HUDEP-2 (cell line): ENCODE results near the gene SCD5.

Experiments used
- DNase-seq, 76 experiments: peaks; one replicate each; lab custom pipeline; 2025; ENCODE audit not compliant: unreplicated experiment in 76 of 76; lab: John Stamatoyannopoulos, UW

The SCD5 gene

GRCh38 chr4:82774711-82775171, 23.9 kb downstream of the SCD5 start:
- no peak for DNase-seq

GRCh38 chr4:82773057-82773456, 25.5 kb downstream of the SCD5 start:
- DNase-seq = no peak

- no peak for DNase-seq
These were observed 28.0 kb downstream of the SCD5 start for GRCh38 chr4:82770607-82771006.

- DNase-seq = no peak
These were observed 33.5 kb downstream of the SCD5 start for GRCh38 chr4:82765134-82765533.

DNA sequence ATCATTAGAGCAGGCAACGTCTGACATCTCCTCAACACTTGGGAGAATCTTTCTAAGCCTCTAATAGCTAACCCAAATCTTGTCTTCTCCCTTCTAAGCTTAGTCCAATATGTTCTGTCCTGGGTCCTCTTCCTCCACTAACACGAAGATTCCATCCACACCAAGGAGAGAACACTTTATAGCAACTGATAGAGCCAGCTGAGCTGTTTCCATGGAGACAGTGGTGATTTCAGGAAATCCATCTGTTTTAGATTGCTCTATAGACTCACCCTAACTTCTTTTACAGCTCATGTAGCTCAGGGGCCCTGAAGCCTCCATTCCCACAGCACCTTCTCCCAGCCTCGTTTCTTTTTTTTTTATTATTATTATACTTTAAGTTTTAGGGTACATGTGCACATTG, 37.4 kb downstream of the SCD5 start:
- no peak for DNase-seq

DNA sequence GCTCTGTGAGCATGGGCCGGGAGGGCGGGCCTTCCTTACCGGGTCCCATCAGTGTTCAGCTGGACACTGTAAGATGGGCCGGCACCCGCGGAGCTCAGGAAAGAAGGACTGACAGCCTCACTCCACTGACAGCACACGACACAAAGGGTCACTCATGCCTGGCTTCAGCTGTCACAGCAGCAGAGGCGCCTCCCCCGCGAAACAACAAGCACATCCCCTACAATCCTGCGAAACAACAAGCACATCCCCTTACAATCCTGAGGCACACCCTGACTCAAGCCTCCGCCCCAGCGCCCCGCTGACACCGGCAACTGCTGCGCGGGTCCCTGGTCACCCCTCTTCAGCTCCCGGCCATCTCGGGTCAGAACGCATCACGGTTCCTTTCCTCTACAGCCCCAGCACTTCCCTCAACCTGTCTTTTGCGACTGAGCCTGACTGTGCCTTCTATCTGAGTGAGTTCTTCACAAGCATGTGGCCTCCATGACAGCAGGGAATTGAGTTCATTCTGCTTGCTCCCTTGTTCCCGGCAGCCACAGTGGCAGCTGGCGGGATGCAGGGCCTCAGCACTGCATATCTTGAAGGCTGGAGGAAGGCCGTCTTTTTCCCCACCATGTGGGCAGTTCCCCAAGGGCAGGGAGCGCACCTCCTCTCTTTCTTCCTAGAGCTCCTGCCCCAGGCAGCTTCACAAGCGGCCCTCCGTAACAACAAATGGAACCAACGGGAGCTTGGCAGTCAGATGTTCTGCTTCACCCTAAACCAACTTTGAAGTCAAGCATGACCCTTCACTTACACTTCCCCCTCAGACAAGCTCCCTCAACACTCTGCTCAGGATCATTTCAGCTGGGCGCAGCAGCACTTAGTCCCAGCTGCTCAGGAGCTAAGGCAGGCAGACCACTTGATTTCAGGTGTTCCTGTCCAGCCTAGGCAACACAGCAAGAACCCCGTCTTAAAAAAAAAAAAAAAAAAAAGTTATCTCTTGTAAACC, 39.6 kb downstream of the SCD5 start:
- DNase-seq = no peak

DNA sequence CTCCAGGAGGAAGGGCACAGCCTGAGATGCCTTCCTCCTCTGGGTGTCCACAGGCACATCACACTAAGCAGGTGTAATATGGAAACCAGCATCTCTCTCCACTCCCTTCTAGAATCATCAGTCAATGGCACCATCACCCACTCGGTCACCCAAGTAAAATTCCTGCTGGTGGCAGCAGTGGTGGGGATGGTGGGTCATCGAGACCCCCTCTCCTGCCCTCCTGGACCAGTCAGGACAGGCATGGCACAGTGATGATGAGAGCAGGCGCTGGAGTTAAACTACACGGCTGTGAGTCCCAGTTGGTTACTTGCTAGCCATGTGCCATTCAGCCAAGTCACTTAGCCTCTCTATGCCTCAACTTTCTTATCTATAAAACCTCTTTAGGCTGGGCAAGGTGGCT, 42.5 kb downstream of the SCD5 start:
- DNase-seq = no peak

DNA sequence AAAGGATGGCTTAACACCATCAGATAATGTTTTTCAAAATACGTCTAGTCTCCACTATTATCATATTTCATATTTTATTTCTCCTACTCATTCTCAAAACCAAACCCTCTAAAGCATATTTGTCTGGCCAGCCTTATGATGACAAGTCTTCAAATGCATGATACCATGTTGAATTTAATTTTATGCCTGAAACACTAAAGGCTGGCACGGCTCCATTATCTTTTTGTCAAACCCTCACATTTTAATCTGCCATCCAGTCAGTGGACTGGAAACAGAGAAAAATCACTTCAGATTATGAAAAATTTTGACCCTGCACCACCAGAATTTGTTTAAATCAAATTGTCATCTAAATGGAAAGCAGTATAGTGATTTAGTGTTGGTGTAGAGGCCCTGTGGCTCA, 42.9 kb downstream of the SCD5 start:
- no peak for DNase-seq

DNA sequence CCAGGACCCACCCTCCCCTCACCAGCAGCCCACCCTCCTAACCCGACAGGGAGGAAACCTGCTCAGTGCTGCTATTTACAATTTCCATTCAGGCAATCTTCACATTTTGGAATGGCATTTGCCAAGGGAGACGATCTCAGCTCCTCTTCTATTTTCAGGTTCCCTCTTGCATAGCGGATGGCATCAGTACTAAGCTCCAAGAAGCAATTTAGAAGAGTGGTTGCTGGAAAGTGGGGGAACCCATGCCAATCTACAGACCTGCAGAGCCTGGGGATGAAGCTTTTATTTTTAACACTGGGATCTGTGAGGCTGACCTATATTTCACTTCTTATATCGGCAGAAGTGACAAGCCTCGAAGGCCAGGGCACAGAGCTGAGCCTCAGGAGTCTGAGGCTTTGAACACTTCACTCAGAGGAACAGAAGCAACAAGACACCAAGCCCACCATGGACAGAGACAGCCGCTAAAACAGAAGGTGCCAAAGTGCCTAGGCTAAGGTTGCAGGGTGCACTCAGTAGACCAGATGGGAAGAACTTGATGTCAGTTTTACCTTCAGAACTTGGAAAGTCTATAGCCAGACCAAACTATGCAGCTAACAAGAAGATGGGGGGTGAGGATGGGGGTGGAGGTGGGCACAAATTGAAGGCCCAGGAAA, 44.0 kb downstream of the SCD5 start:
- DNase-seq = no peak

GRCh38 chr4:82753725-82754410, 44.7 kb downstream of the SCD5 start:
- DNase-seq = no peak

GRCh38 chr4:82753238-82753637, 45.4 kb downstream of the SCD5 start:
- DNase-seq = no peak

GRCh38 chr4:82748810-82749470, 49.7 kb downstream of the SCD5 start:
- DNase-seq = no peak

DNA sequence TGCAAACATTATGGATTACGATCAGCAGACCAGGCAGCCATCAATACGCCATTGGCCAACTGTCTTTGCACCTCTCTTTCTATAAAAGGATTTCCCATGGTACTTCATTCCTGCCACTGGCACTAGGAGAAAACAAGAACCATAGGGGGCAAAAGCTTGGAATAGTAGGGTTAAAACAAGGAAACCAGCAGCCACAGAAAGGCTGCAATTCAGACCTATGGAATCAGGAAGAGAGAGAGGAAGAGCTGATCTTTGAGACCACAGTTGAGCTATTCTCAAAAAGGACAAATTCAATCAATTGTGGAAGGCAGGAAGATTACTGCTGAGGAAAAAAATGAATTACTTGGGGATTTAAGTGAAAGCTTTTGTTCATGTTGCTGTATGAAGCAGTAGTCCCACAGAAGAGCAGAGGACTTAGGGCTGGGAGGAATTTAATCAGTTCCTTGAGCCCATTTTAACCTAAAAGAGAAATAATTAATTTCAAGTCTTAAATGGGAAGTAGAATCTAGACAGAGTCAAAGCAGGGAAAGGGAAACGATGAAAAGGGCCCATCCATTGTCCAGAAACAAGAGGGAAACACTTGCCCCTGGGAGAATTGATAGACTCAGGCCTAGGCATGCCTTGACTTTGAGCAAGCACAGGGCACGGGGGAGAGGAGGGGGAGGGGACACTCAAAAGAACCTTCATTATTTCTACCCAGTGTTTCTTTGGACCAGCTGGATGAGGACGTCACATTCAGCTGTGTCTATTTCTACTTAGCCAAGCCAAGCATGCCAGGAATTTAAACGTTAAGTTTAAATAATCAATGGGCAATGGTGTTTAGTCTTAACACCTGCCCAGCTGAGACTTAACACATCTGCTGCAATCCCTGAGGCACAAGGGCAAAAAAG, 50.7 kb downstream of the SCD5 start:
- no peak for DNase-seq

GRCh38 chr4:82746705-82747574, 51.7 kb downstream of the SCD5 start:
- DNase-seq = no peak

GRCh38 chr4:82745173-82745842, 53.3 kb downstream of the SCD5 start:
- DNase-seq = no peak

GRCh38 chr4:82744284-82744968, 54.2 kb downstream of the SCD5 start:
- DNase-seq = no peak

DNA sequence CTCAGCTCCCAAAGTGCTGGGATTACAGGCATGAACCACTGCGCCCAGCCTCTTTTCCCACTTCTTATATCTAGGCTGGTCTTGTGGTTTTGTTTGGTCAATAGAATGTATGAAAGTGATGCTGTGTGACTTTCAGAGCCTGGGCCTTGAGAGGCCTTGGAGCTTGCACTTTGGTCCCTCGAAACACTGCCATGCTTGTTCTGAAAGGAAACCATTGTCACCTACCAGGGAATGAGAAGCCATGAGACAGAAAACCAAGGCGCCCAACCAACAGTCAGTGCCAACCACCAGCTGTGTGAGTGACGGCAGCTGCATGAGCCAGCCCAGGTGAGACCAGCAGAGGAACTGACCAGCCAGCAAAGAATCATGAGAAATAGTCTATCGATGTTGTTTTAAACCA, 57.4 kb downstream of the SCD5 start:
- no peak for DNase-seq
